ENCODE results near the gene ZNF74. TPM values are rescaled to one million over a fixed set of nuclear protein-coding genes. Genes with fewer than 3 reads are reported as not detected.
"Not testable (repeated sequence)": the region's sequence is repeated elsewhere in the genome, so short reads cannot be mapped to it uniquely, and the experiment has no call there.

Gene ZNF74
- total and polyA plus RNA-seq, 10 of the 15 experiments (the other 5 are each of a cell fraction or from before 2014, with no cell fraction given): 0.37 to 9.3 (median 5.1) TPM

GRCh38 chr22:20450551-20450906 is 56.6 kb downstream of the ZNF74 start:
- H4K20me1 ChIP-seq (ENCODE audit: control insufficient read depth, insufficient read depth): no peaks in the 10 kb centered on the region
- CTCF ChIA-PET: no interaction called here
- no peaks in the 10 kb centered on the region for H3K4me1 ChIP-seq (ENCODE audit: control insufficient read depth, insufficient read depth, low read length)
- H3K4me3 ChIP-seq: no peak overlapping the region
- H2AFZ ChIP-seq (ENCODE audit: control insufficient read depth, low read depth, low read length): no peak overlapping the region
- no peak overlapping the region for H3K4me2 ChIP-seq (ENCODE audit: control insufficient read depth, insufficient read depth)
- DNase-seq (ENCODE audit: low read depth, low spot score) (no peak), FAIRE-seq (peak; percentile 44), ATAC-seq (no peak)
- SMC1A ChIA-PET (ENCODE audit: uncharacterized antibody, unreplicated experiment): interaction anchor here (0.6 kb wide), 1 partner anchor 1631 kb away, joined by 4 read pairs; no protein-coding TSS in a partner anchor
- BruUV-seq (replicated peaks): no TSS peak
- POLR2A ChIA-PET: no interaction called here
- in situ Hi-C loops (cut with MboI): no loop called here
- TF ChIP-seq PRDM15 (CRISPR knock-in tag; IDR thresholded peaks at IDR 0.05) (no peak), KAT2A (conservative IDR thresholded peaks at IDR 0.05; ENCODE audit: control insufficient read depth, low read depth, low read length) (no peak)
- H3K79me2 ChIP-seq (ENCODE audit: control insufficient read depth, insufficient read depth, low read length): no peaks in the 10 kb centered on the region
- 100% methylated on average over 1 of the region's 1 CpG for WGBS (ENCODE audit: insufficient coverage, insufficient replicate concordance, low lambda C conversion rate, missing lambda C conversion rate)
- no peaks in the 10 kb centered on the region for H3K27me3 ChIP-seq (replicated peaks in 1 of 2; ENCODE audit: control insufficient read depth in 2 of 2, insufficient read depth in 2 of 2, low read length in 1 of 2)
- intact Hi-C loops (cut with micrococcal nuclease; ENCODE audit: unreplicated experiment): no loop called here
- RAD21 ChIA-PET (ENCODE audit: unreplicated experiment): no interaction called here
- H3K9ac ChIP-seq (ENCODE audit: control insufficient read depth, insufficient read depth, low read length): no peak overlapping the region
- no peak overlapping the region for H3K27ac ChIP-seq (ENCODE audit: control insufficient read depth, insufficient read depth)
- H3K9me3 ChIP-seq (replicated peaks; ENCODE audit: control insufficient read depth, insufficient read depth, low read length): no peaks in the 10 kb centered on the region
- H3K36me3 ChIP-seq (ENCODE audit: control insufficient read depth in 2 of 2, insufficient read depth in 2 of 2, low read length in 1 of 2): no peaks in the 10 kb centered on the region

- BruUV-seq (replicated peaks); H4K20me1 ChIP-seq (ENCODE audit: control insufficient read depth, insufficient read depth); H3K27ac ChIP-seq (ENCODE audit: control insufficient read depth, insufficient read depth); H3K4me2 ChIP-seq (ENCODE audit: control insufficient read depth, insufficient read depth); DNase-seq (ENCODE audit: low read depth, low spot score); H3K4me3 ChIP-seq; SMC1A ChIA-PET (ENCODE audit: uncharacterized antibody, unreplicated experiment); FAIRE-seq; H2AFZ ChIP-seq (ENCODE audit: control insufficient read depth, low read depth, low read length); H3K4me1 ChIP-seq (ENCODE audit: control insufficient read depth, insufficient read depth, low read length); CTCF ChIA-PET; ATAC-seq; in situ Hi-C loops (cut with MboI); H3K27me3 ChIP-seq (replicated peaks in 1 of 2; ENCODE audit: control insufficient read depth in 2 of 2, insufficient read depth in 2 of 2, low read length in 1 of 2); H3K36me3 ChIP-seq (ENCODE audit: control insufficient read depth in 2 of 2, insufficient read depth in 2 of 2, low read length in 1 of 2); H3K9me3 ChIP-seq (replicated peaks; ENCODE audit: control insufficient read depth, insufficient read depth, low read length); H3K79me2 ChIP-seq (ENCODE audit: control insufficient read depth, insufficient read depth, low read length); H3K9ac ChIP-seq (ENCODE audit: control insufficient read depth, insufficient read depth, low read length); RAD21 ChIA-PET (ENCODE audit: unreplicated experiment); intact Hi-C loops (cut with micrococcal nuclease; ENCODE audit: unreplicated experiment): not testable (repeated sequence)
- 95% methylated on average over 15 of the region's 15 CpGs for WGBS (ENCODE audit: insufficient coverage, insufficient replicate concordance, low lambda C conversion rate, missing lambda C conversion rate)
- POLR2A ChIA-PET: interaction anchor here (0.6 kb wide), 1 partner anchor 27 kb away, joined by 3 read pairs; no protein-coding TSS in a partner anchor
Measured at GRCh38 chr22:20451129-20451778, 57.3 kb downstream of the ZNF74 start.
